GM19438 (cell line): ENCODE measurements around the gene NLN.
A peak's percentile ranks its signal among the peaks of the same experiment; 100 is the strongest.
"Not testable (repeated sequence)": the region's sequence is repeated elsewhere in the genome, so short reads cannot be mapped to it uniquely, and the experiment has no call there.

Experiments
- ATAC-seq: cut with Tn5 transposase; IDR thresholded peaks from one replicate; pipeline ENCODE4 v1.9.1; 2021; ENCODE audit warnings: low read depth; ENCODE audit not compliant: unreplicated experiment

The NLN gene

DNA sequence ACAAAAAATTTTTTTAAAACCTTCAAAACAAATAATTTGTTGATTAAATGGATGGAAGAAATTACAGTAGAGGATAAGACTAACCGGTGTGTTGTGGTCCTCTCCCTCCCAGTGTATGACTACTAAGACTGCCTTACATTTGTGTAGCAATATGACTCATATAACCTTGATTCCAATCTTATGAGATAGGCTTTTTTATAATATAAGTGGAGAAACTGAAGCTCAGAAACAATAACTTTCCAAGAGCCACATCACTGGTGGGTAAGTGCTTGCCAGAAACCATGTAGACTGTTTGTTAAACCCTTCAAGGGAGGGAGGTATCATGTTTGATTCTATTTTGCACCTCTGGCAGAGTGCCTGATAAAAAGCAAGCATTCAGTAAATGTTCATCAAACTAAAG lies 47.5 kb downstream of the NLN start:
- no peak for ATAC-seq

DNA sequence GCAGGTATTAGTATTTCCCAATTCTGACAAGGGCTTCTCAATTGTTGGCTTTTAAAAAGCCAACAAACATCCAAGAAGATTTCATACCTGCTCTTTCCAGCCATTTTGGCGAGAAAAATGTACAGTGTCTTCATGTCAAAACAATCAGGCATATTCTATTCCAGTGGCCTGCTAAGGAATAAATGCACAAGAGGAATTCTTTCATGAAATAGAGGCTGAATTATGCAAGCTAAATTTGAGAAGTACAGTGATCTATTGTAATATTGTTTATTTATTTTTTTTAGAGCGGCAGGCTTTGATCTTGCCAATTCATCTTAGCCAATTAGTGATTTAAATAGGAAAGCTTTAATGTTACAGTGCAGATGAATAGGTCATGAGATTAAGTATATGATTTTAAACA lies 49.3 kb downstream of the NLN start:
- no peak for ATAC-seq

DNA sequence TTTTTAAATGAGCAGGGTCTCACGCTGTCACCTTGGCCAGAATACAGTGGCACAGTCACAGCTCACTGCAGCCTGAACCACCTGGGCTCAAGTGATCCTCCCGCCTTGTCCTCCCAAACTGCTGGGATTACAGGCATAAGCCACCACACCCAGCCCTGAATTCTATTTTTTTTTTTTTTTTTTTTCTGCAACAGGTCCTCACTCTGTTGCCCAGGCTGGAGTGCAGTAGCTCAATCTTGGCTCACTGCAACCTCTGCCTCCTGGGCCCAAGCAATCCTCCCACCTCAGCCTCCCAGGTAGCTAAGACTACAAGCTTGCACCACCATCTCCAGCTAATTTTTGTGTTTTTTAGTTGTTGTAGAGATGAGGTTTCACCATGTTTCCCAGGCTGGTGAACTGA lies 51.0 kb downstream of the NLN start:
- ATAC-seq, result not testable (repeated sequence)

DNA sequence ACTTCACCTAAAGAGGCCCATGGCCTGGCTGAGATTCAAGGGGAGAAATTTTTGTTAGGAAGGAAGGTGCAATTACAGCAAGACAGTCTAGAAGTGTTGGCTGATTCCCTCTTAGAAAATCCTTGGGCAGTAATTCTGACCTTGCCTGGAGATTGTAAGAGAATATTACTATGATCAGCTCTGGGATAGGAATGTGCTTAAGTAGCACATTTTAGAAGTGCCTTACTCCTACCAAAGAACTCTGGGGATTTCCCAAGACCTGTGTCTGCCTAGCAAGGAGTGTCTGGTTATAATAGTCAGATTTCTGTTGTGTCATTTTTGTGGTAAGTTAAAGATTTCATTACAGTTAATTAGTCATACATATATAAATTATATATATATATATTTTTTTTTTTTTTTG lies 52.3 kb downstream of the NLN start:
- no peak for ATAC-seq

DNA sequence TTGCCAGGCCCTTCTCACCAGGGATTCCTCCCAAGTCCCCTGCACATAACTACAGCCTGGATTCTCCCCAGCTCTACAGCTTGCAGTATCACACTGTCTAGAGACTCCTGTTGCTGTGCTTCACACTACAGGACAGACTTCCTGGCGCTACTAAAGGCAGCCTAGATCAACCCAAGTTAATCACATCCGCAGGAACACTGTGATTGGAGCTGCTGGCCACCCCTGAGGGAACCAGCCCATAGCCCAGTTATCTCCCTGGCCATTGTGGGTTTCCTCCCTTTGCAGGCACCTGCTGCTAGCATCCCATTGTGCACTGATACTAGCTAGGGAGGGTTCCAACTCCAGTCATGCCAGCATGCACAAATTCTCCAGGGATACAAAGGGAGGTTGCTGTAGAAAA lies 53.5 kb downstream of the NLN start:
- ATAC-seq, result no peak

DNA sequence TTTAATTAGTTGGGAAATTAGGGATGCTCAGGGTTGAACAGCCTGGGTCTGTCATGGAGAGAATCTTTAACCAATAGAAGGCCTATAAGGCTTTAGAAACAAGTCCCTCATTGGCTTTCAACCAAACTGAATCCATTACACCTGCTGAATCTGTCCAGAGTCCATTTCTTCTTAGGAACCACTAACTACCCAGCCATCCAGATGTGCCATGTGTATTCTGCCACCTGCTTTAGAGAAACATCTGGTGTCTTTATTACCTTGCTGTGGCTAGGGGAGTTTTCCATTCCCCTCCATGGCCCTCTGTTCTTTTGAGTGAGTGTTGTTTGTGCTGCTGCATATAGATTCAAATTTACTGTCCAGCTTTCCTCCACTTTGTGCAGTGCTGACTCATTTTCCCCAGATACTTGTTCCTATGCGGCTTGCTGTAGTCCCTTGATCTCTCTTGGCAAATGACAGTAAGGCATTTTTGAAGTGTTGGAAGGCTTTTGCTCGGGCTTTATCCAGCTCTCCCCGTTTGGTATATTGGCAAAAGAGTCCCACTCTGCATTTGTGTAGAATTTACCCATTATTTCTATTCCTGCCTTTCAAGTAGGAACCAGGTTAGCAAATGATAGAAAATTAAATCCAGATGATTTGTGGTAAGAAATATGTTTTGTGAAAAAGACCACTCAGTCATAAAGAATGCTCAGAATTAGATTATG lies 54.6 kb downstream of the NLN start:
- ATAC-seq, result no peak

DNA sequence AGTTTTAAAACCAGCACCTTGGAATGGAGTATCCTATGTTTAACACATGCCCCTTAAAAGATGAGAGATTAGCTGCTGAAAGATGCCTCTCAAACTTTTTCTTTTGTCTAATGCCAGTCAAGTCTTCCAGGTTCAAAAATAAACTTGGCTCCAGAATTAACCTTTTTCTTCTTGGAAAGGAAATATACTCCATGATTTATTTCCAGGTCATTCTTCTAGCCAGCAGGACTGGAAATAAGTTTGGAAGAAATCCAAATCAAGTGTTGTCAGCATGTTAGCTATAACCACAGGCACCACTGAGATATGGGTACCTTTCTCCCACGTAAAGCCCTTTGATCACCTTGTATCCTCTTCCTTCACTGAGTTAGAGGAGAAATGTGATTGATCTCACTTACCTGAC lies 56.1 kb downstream of the NLN start:
- ATAC-seq, result no peak

DNA sequence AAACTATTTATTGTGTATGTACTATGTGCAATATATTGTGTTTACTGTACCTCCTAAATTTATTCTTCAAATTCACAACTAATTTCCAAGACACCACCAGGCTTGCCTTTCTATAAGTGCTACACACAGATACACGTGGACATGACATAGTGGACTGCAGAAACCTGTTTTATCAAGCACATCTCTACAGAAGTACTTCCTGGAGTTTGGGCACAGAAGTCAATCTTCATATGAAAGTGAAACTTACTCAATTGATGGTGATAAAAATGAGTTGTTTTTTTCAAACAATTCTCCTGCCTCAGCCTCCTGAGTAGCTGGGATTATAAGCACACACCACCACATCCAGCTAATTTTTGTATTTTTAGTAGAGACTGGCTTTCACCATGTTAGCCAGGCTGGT lies 57.6 kb downstream of the NLN start:
- peak; percentile 85 for ATAC-seq

DNA sequence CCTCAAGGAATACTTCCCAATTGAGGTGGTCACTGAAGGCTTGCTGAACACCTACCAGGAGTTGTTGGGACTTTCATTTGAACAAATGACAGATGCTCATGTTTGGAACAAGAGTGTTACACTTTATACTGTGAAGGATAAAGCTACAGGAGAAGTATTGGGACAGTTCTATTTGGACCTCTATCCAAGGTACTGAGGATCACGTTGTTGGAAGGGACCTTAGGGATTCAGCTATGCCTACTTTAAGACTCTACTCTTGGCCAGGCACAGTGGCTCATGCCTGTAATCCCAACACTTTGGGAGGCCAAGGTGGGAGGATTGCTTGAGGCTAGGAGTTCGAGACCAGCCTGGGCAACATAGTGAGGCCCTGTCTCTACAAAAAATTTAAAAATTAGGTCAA lies 66.3 kb downstream of the NLN start:
- not testable (repeated sequence) for ATAC-seq

DNA sequence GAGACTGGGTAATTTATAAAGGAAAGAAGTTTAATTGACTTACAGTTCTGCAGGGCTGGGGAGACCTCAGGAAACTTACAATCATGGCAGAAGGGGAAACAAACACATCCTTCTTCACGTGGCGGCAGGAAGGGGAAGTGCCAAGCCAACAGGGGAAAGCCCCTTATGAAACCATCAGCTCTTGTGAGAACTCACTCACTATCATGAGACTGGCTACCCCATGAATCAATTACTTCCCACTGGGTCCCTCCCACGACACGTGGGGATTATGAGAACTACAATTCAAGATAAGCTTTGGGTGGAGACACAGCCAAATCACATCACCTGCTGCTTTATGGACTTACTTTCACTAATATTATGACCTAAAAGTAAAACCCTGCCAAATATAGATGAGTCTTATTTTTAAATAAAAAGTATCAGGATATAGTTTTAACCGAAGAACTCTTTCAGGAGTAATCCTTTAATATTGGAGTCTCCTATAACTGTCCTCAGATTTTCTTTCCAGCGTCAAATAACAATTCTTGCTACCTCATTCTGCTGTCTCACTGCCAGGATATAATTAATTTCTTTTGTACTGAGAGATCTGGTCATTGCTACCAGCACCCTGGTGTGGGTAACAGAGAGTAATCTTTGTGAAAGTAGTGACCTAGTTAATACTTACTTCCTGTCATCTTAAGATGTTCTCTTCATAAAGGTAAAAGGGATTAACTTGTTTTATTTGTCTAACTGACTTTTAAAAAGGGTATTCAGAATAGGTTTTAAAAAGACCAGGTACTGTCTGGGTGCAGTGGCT lies 68.6 kb downstream of the NLN start:
- no peak for ATAC-seq

DNA sequence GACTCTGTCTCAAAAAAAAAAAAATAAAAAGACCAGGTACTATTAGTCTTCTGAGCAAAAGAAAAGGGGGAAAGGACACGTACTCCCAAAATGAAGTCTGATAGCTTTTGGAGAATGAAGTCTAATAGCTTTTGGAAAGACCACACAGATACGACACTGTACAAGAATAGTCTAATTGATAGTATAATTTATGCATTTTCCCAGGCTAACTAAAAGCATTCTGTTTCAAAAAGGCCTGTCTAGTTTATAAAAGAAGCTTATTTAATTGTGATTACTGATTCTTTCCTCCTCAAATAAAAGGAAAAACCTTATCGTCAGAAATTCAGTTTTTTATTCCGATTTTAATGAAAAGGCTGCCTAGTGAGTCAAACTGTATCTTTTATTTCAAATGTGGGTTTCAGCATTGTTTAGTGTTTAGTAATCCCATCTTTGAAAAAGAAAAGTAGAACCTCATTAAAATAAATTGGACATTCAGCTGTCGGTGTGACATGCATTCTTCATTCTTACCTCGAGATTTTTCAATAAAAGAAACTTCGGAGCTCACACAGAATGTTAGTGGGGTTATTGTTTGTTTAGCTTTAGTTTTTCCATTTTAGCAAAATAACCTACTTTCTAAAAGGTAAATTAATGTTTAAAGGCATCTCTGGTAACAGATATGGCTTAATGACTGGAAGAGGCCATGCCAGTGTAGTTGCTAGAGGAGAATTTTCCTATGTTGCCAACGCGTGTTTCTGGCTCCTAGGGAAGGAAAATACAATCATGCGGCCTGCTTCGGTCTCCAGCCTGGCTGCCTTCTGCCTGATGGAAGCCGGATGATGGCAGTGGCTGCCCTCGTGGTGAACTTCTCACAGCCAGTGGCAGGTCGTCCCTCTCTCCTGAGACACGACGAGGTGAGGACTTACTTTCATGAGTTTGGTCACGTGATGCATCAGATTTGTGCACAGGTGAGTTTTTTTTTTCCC lies 70.0 kb downstream of the NLN start:
- no peak for ATAC-seq

DNA sequence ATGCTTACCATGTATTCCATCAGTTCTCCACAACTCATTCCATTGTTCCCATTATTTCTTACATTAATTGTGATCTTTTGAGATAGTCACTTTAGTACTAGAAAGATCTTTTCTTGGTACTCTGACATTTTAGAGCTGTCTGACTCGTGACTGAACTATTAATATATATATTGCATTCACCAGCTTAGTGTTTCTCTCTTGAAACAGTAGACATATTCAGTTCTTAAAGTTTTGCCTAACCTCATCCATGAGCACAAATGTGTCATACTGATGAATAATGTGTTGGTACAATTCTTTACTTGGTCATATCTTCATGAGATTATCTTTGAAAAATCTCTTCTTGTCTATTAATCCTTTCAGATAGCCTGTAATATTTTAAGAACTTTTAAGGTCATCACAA lies 74.3 kb downstream of the NLN start:
- no peak for ATAC-seq

DNA sequence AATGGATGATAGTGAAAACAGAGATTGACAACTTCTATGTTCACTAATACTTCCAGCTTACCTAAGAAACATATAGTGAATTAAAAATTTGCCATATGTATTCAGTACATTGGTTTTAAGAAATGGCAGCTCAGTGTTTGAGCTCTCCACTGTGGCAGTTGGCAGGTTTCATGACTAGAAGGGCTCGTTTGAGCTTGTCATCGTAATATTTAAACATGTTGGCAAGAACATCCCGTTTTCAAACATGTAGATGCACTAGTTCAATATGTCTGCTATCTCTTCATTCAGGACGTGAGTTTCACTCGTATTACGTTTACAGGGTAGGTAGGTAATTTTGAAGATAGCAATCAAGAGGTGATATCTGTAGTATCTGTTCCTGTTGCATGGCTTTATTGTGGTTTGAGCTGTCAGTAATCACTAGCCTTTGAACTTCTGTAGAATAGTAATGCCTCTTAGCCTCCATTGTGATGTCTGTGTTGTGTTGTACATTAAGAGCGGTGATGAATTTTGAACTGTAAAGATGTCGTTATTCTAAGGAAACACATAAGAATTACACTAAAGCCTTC lies 74.8 kb downstream of the NLN start:
- no peak for ATAC-seq

DNA sequence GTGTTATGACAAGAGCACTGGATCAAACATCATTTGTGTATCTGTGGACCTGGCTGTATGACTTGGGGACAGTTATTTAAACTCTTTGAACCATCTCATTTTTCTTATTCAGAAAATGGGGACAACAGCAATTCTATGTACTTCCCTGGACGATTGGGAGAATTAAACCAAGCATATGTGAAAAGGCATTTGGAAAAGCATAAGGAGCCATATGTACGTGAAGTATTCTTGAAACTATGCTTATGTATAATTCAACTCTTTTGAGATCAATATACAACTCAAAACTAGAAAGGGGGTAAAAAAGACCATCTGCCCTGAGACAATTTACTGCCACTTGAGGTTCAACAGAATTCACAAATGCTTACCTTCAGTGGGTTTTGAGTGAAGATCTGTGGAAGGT lies 75.5 kb downstream of the NLN start:
- no peak for ATAC-seq

DNA sequence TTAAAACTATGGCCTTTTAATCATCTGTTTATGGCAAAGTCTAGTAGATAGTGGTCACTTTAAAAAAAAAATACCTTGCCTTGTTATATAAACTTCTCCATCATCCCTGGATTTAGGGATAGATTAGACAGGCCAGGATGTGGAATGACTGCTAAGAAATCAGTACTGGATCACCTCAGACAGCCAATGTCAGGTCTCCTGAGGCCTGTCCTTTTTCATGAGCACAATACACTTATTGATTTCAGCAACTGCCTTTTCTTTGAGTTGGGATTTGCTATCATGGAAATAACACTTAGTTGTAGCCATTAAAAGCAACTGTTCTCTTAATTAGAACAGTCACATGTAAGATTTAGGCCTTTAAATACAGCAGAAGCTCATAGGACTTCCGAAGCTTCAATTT lies 77.9 kb downstream of the NLN start:
- no peak for ATAC-seq

DNA sequence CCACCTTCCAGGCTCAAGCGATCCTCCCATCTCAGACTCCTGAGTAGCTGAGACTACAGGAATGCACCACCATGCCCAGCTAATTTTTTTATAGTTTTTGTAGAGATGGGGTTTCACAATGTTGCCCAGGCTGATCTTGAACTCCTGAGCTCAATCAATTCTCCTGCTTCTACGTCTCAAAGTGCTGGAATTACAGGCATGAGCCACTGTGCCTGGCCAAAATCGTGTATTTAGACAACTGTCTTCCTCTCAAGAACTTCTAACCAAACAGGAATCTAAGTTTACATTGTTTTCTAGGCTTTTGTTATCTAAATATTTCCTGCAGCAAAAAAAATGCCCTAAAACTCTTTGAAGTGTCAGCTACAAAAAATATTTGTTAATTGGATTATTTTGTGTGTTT lies 78.8 kb downstream of the NLN start:
- ATAC-seq, result no peak

DNA sequence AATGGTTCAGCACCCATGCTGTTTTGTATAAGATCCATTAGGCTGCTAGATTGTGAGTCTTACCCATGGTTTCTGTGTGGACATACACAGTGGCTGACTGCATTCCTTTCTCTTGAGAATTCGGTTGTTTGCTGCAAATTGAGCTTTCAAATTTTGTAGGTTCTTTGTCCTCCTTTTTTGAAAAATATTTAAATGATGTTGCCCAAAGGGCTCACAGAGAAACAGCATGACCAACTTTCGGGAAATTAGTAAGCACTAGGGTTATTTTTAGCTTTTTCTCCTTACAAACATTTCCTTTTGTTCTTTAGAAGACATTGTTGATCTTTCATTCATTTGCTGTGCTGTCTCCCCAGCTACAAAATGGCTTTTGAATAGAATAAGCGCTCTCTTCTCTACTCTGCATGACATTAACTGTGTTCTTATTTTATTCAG lies 79.4 kb downstream of the NLN start:
- no peak for ATAC-seq

DNA sequence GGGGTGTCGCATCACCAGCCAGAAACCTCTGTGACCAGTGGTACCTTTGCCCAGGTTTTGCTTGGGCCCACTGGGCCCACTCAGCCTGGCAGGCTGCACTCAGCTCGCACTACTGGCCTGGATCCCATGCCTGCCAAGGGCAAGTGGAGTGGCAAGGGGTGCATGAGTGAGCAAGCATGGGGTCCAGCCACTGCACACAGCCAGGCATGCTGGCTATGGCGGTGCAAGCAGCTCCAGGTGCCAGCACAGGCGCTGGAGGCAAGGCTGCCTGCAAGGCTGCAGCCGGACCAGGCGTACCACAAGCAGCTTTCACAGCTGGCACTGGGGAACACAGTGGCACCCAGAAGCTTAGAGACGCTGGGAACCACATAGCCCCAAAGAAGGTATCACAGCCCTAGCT lies 80.1 kb downstream of the NLN start:
- no peak for ATAC-seq

DNA sequence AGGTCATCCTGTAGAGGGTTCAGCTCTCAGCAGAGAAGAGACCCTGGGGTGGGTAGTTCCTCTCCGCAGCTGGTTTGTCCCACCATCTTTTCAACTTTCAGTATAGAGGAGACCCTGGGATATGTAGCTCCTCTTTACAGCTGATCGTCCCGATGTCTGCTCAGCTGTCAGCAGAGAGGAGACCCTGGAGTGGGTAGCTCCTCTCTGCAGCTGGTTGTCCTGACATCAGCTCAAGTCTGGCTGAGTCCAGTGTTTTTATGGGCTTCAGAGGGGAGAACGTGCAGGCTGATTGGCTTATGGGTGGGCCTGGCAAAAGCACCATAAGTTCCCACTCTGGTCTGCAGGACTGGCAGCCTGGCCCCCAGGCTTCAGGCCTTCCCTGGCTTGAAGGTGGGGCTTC lies 80.8 kb downstream of the NLN start:
- ATAC-seq, result no peak

DNA sequence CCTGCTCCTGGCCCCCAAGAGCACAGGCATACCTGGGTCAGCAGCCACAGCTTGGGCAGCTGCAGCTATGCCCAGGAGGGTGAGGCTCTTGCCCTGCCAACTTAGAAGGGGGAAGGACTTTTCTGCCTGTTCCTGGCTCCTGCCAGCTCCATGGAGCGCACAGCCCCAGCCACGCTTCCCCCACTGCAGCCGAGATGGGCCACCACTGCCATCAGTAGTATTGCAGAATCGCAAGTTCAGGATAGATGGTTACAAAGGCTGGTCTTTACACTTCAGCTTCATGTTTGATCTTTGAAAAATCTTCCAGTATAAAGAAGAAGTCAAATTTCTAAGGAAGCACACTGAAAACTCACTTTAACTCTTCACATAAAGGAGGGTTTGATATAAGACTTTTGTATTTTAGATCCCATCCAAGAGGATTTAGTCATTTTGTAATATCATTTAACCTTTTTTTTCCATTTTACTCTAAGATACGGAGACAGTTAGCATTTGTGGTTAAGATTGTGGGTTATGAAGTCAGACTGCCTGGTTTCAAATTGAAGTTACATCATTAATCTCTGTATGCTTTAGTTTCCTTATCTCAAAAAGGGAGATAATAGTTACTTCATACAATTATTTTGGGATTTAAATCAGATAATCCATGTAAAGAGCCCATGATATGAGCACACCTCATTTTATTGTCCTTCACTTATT lies 81.8 kb downstream of the NLN start:
- ATAC-seq, result no peak
